NT2/D1 (cell line): ENCODE results near the gene CDK14.

Experiments used
- DNase-seq: peaks from one replicate; pipeline ENCODE4 v3.0.0-alpha.2; 2011; ENCODE audit warnings: low read depth, low spot score
- H3K27me3 ChIP-seq: 2 replicates; pipeline ENCODE4 v1.6.0; 2011; ENCODE audit warnings: mild to moderate bottlenecking; ENCODE audit not compliant: insufficient read length, insufficient read depth
- H3K36me3 ChIP-seq: 2 replicates; pipeline ENCODE4 v1.6.1; 2011; ENCODE audit warnings: mild to moderate bottlenecking, low read length, mixed read lengths; ENCODE audit not compliant: insufficient read depth, insufficient read length
- H3K4me1 ChIP-seq: 2 replicates; pipeline ENCODE4 v1.5.1; 2011; ENCODE audit not compliant: insufficient read depth, insufficient read length
- H3K4me3 ChIP-seq: 2 replicates; pipeline ENCODE4 v1.5.1; 2011; ENCODE audit warnings: low read depth; ENCODE audit not compliant: insufficient read length
- H3K9ac ChIP-seq: 2 replicates; pipeline ENCODE4 v1.6.0; 2011; ENCODE audit warnings: low read depth; ENCODE audit not compliant: insufficient read length
- H3K9me3 ChIP-seq: 2 replicates; pipeline ENCODE4 v1.5.1; 2011; ENCODE audit warnings: mild to moderate bottlenecking, low read length; ENCODE audit not compliant: insufficient read depth
- SUZ12 ChIP-seq: IDR thresholded peaks from 2 replicates; pipeline ENCODE4 v1.6.1; 2011; ENCODE audit not compliant: insufficient read length, insufficient read depth; ENCODE audit errors: extremely low read depth
- YY1 ChIP-seq: IDR thresholded peaks from 2 replicates; pipeline ENCODE4 v1.6.1; 2011; ENCODE audit not compliant: insufficient read length, insufficient read depth
- ZNF274 ChIP-seq: IDR thresholded peaks from 2 replicates; pipeline ENCODE4 v1.6.1; 2011; ENCODE audit warnings: mild to moderate bottlenecking, low read depth, low read length

The CDK14 gene

GRCh38 chr7:90595801-90596670 lies at the start of gene CDK14:
Gene CDK14, plus strand, starts transcription at chr7:90596321. Its CDS starts 307 bp downstream, at chr7:90596628.
- DNase-seq: no peak
- Histone ChIP-seq H3K4me1 (no peaks in the 10 kb centered on the region), H3K9ac (peak within 1 kb of the TSS; percentile 77), H3K4me3 (peak within 1 kb of the TSS; percentile 74), H3K27me3 (peaks cover 14% of the 10 kb centered on the region), H3K9me3 (no peaks in the 10 kb centered on the region), H3K36me3 (no peaks in the 10 kb centered on the region)
- TF ChIP-seq YY1 (no peak), ZNF274 (no peak), SUZ12 (no peak)

GRCh38 chr7:90551036-90551435 lies 45.1 kb upstream of the CDK14 start:
- Histone ChIP-seq H3K9ac (no peak overlapping the region), H3K4me1 (peaks cover 3% of the 10 kb centered on the region), H3K9me3 (no peaks in the 10 kb centered on the region), H3K4me3 (no peak overlapping the region), H3K27me3 (no peaks in the 10 kb centered on the region), H3K36me3 (no peaks in the 10 kb centered on the region)
- no peak for TF ChIP-seq SUZ12
- TF ChIP-seq ZNF274: no peak
- TF ChIP-seq YY1: no peak
- peak; percentile 38 for DNase-seq

- Histone ChIP-seq H3K9me3 (no peaks in the 10 kb centered on the region), H3K9ac (no peak overlapping the region), H3K27me3 (no peaks in the 10 kb centered on the region), H3K4me1 (peaks cover 3% of the 10 kb centered on the region), H3K36me3 (no peaks in the 10 kb centered on the region), H3K4me3 (no peak overlapping the region)
- no peak for DNase-seq
- TF ChIP-seq ZNF274 (no peak), YY1 (no peak), SUZ12 (no peak)
These were observed 43.6 kb upstream of the CDK14 start for GRCh38 chr7:90552521-90552920.

GRCh38 chr7:90560730-90561129 lies 35.4 kb upstream of the CDK14 start:
- TF ChIP-seq ZNF274 (no peak), YY1 (no peak), SUZ12 (no peak)
- H3K9ac ChIP-seq: no peak overlapping the region
- DNase-seq: no peak

GRCh38 chr7:90563286-90563685 lies 32.8 kb upstream of the CDK14 start:
- Histone ChIP-seq H3K36me3 (no peaks in the 10 kb centered on the region), H3K4me1 (no peaks in the 10 kb centered on the region), H3K9me3 (no peaks in the 10 kb centered on the region), H3K27me3 (no peaks in the 10 kb centered on the region), H3K4me3 (no peak overlapping the region), H3K9ac (no peak overlapping the region)
- TF ChIP-seq SUZ12 (no peak), ZNF274 (no peak), YY1 (no peak)
- no peak for DNase-seq

More at GRCh38 chr7:90560730-90561129, 35.4 kb upstream of the CDK14 start:
- no peak overlapping the region for H3K4me3 ChIP-seq
- H3K9me3 ChIP-seq: no peaks in the 10 kb centered on the region
- no peaks in the 10 kb centered on the region for H3K4me1 ChIP-seq
- no peaks in the 10 kb centered on the region for H3K27me3 ChIP-seq
- H3K36me3 ChIP-seq: no peaks in the 10 kb centered on the region

GRCh38 chr7:90564455-90564854 lies 31.7 kb upstream of the CDK14 start:
- no peaks in the 10 kb centered on the region for H3K36me3 ChIP-seq
- no peaks in the 10 kb centered on the region for H3K27me3 ChIP-seq
- H3K9me3 ChIP-seq: no peaks in the 10 kb centered on the region
- no peak for DNase-seq
- no peak overlapping the region for H3K4me3 ChIP-seq
- H3K9ac ChIP-seq: no peak overlapping the region
- H3K4me1 ChIP-seq: no peaks in the 10 kb centered on the region
- no peak for TF ChIP-seq ZNF274

GRCh38 chr7:90568213-90568612 lies 27.9 kb upstream of the CDK14 start:
- H3K9me3 ChIP-seq: no peaks in the 10 kb centered on the region
- H3K27me3 ChIP-seq: no peaks in the 10 kb centered on the region
- no peak overlapping the region for H3K9ac ChIP-seq
- no peak for TF ChIP-seq SUZ12
- no peak for TF ChIP-seq YY1
- no peak for TF ChIP-seq ZNF274
- no peaks in the 10 kb centered on the region for H3K4me1 ChIP-seq
- H3K4me3 ChIP-seq: no peak overlapping the region
- no peak for DNase-seq
- no peaks in the 10 kb centered on the region for H3K36me3 ChIP-seq
